CD4-positive, alpha-beta T cell treated with Interleukin-6 at 100 ng/mL for 8 hours (primary cell): ENCODE results near the gene SLC6A18.

Source experiments
- DNase-seq: peaks from one replicate; pipeline ENCODE4 v3.0.0-alpha.2; 2020; ENCODE audit warnings: mixed read lengths, low spot score

Gene SLC6A18

DNA sequence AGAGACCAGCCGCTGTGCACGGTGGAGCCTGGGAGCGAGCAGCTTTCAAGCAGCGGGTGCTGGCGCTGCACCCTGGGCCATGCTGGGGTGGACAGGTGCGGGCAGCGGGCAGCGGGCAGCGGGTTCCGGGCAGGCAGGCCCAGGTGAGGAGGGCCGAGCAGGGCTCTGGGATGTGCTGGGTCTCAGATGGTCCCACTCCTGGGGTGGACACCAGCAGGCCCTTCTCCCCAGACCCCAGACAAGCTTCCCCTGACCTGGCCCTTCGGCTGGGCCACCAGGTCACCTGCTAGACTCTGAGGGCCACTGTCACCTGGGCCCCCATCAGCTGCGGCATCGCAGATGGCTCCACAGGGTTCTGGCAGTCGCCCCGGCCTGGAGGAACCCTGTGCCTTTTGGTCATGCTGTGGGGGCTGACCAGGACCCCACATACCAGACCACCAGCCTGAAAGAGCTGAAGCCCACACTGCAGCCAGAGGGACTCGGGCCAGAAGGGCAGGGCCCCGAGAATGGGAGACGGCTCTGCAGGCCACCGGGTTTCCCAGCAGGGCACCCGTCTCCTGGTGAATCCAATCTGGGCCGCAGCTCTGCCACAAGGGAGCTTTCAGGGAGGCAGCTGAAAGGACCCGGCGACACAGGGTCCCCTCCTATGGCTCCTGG lies 21.7 kb upstream of the SLC6A18 start:
- no peak for DNase-seq

GRCh38 chr5:1203968-1204692 lies 21.1 kb upstream of the SLC6A18 start:
- DNase-seq = no peak

DNA sequence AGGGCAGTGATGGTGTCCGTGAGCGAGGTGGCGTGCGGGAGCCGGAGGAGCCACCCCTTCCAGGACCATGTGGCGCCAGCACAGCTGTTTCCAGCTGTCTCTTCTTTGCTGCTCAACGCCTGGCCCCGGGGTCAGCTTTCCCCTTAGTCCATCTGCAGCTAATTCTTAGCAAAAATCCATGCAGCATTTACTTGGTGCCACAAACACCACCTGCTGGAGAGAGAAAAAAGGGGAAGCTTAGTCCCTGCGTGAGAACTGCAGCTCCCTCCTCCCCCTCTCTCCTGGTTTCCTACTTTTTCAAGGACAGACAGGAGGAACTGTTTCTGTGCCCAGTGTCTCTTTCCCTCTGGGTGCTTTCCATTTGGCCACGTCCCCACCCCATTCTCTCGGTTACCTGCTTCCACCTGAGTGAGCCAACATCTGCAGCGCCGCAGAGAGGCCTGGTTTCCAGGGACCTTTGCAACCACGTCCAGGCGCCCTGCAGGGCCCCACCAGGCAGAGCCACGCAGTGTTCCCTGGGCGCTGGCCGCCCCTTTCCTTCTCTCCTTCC lies 20.4 kb upstream of the SLC6A18 start:
- DNase-seq = no peak

GRCh38 chr5:1205255-1206180 lies 19.7 kb upstream of the SLC6A18 start:
- DNase-seq = no peak

GRCh38 chr5:1206521-1207412 lies 18.4 kb upstream of the SLC6A18 start:
- no peak for DNase-seq

GRCh38 chr5:1207555-1207954 lies 17.6 kb upstream of the SLC6A18 start:
- no peak for DNase-seq

GRCh38 chr5:1208221-1208742 lies 16.9 kb upstream of the SLC6A18 start:
- no peak for DNase-seq

DNA sequence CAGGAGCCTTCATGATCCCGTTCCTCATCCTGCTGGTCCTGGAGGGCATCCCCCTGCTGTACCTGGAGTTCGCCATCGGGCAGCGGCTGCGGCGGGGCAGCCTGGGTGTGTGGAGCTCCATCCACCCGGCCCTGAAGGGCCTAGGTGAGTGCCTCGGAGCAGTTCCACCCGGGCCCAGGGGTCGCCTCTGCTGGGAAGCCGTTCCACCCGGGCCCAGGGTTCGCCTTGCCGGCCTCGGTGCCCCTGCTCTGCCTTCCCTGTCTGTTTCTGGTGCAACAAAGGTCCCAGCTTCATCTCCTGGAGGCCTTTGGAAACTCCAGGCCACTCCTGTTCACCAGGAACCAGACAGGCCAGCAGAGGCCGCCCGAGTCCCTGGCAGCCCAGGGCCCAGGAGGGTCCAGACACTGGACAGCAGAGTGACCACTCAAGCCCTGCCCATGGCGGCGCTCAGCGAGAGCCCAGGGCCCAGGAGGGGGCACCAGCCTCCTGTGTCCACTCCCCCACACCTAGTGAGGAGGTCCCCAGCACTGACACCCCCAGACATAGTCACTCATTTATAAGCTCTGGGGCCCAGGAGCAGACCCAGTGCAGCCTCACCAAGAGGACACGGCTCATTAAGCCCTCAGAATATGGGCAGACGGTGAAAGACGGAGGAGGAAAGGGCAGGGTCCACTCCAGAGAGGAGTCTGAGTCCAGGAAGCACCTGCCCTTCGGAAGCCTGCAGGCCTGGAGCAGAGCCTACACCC lies 16.3 kb upstream of the SLC6A18 start:
- DNase-seq = no peak

GRCh38 chr5:1209489-1209852 lies 15.7 kb upstream of the SLC6A18 start:
- DNase-seq = no peak

DNA sequence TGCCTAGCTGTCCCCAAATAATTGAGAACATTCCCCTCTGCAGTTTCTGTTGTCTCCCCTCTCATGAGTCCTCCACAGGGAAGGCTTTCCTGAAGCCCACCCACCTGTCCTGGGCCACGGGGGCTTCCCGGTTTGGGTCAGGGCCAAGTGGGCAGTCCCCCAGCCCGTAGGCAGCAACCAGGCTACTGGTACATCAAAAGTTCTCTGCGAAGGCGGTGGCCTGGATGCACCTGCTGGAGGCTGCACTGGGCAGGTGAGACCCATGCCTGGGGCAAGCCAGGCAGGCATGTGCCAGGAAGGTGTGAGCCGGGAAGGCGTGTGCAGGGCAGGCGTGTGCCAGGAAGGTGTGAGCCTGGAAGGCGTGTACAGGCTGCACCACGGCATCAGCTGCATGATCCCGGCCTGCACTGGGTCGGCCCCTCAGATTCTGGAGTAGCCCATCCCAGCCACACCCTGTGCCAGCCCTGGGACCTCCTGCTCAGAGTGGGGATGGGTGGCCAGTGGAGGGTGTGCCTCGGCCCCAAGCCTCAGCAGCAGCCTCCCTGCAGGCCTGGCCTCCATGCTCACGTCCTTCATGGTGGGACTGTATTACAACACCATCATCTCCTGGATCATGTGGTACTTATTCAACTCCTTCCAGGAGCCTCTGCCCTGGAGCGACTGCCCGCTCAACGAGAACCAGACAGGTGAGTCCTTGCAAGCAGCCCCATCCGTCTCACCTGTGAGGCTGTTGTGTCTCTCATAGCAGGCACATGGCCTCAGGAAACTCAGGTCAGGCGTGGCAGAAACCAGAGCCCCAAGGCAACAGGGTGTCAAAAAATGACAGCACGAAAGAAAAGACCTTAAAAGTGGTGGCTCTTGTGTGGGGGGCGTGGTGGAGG lies 15.0 kb upstream of the SLC6A18 start:
- no peak for DNase-seq

GRCh38 chr5:1210832-1211251 lies 14.3 kb upstream of the SLC6A18 start:
- no peak for DNase-seq

DNA sequence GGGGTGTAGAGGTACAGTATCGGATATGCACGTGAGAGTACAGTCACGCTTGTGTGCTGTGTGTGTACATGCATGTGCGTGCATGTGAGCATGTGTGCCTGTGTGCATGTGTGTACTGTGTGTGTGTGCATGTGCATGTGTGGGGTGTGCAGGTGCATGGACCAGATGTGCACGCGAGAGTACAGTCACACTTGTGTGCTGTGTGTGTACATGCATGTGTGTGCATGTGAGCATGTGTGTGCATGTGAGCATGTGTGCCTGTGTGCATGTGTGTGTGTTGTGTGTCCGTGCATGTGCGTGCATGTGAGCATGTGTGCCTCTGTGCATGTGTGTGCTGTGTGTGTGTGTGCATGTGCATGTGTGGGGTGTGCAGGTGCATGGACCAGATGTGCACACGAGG lies 13.5 kb upstream of the SLC6A18 start:
- no peak for DNase-seq

DNA sequence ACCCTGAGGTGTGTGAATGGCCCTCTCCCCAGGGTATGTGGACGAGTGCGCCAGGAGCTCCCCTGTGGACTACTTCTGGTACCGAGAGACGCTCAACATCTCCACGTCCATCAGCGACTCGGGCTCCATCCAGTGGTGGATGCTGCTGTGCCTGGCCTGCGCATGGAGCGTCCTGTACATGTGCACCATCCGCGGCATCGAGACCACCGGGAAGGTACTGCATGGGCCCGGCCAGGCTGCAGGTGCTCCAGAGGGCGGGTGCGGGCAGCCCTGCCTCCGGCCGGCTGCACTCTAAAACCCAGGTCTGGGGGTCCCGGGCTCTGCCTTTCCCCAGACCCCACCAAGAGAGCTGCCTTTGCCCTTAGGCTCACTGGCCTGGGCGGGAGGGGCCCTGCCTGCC lies 12.9 kb upstream of the SLC6A18 start:
- DNase-seq = no peak

- no peak for DNase-seq
Measured at GRCh38 chr5:1212881-1213280, 12.3 kb upstream of the SLC6A18 start.

- no peak for DNase-seq
Measured at GRCh38 chr5:1213508-1214162, 11.5 kb upstream of the SLC6A18 start.

- DNase-seq = no peak
Measured at GRCh38 chr5:1214163-1214935, 10.8 kb upstream of the SLC6A18 start.

DNA sequence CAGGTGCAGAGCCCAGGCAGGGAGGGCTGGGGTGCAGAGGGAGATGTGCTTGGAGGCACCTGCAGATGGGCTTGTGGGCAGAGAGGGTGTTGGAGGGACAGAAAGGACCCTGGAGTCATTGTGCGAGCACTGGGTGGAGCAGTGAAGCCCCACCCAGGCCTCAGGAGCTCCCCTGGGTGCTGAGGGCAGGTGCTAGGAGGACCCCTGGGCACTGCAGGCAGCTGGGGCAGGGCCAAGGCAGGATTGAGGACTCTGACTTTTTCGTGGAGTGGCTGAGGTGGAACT lies 10.3 kb upstream of the SLC6A18 start:
- no peak for DNase-seq

- no peak for DNase-seq
Measured at GRCh38 chr5:1215320-1216096, 9.7 kb upstream of the SLC6A18 start.
